NB4 (cell line): Measurements from ENCODE around the gene LETM1.

Experiments used
- CTCF ChIP-seq: IDR thresholded peaks from one replicate; pipeline ENCODE4 v1.5.1; 2012; ENCODE audit warnings: low read depth, low read length
- MYC ChIP-seq: IDR thresholded peaks from 2 replicates; pipeline ENCODE4 v1.6.1; 2011; ENCODE audit warnings: low read depth, low read length
- POLR2A ChIP-seq: IDR thresholded peaks from 2 replicates; pipeline ENCODE4 v1.6.1; 2011; ENCODE audit warnings: mild to moderate bottlenecking; ENCODE audit not compliant: insufficient read length; ENCODE audit errors: extremely low read depth

- TF ChIP-seq CTCF (no peak), MYC (no peak), POLR2A (no peak)
These were observed 19.3 kb downstream of the LETM1 start for GRCh38 chr4:1836650-1837049.
